Measurements from ENCODE around the gene OVAAL.

DNA sequence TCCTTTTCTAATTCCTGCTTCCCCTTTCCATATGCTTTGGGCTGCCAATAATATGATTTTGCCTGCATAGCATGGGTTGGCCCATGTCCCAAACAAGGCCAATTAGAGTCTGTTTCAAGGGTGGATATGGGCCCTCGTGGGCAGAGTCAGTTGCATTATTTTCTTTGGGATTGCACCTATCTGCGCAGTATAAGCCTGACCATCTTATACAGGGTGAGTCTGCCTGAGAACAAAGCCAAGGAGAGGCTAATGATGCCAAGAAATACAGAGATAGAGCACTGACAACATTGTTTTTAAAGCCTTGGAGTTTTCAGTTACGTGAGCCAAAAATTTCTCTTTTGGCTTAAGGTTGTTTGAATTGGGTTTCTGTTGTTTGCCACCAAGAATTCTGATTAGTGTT, 18.6 kb downstream of the OVAAL start:
- no peak for TF ChIP-seq EZH2phosphoT487 (IDR thresholded peaks at IDR 0.05; ENCODE audit: borderline replicate concordance, low read length)
- TF ChIP-seq, protein P1, sequence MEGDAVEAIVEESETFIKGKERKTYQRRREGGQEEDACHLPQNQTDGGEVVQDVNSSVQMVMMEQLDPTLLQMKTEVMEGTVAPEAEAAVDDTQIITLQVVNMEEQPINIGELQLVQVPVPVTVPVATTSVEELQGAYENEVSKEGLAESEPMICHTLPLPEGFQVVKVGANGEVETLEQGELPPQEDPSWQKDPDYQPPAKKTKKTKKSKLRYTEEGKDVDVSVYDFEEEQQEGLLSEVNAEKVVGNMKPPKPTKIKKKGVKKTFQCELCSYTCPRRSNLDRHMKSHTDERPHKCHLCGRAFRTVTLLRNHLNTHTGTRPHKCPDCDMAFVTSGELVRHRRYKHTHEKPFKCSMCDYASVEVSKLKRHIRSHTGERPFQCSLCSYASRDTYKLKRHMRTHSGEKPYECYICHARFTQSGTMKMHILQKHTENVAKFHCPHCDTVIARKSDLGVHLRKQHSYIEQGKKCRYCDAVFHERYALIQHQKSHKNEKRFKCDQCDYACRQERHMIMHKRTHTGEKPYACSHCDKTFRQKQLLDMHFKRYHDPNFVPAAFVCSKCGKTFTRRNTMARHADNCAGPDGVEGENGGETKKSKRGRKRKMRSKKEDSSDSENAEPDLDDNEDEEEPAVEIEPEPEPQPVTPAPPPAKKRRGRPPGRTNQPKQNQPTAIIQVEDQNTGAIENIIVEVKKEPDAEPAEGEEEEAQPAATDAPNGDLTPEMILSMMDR (IDR thresholded peaks at IDR 0.05; ENCODE audit: low read depth, low read length, poor library complexity, severe bottlenecking) = no peak

All from DOHH2 (cell line).